ENCODE results near the gene GANAB. TPM values are rescaled to one million over a fixed set of nuclear protein-coding genes. Genes with fewer than 3 reads are reported as not detected.
"Not testable (repeated sequence)": the region's sequence is repeated elsewhere in the genome, so short reads cannot be mapped to it uniquely, and the experiment has no call there.

Gene GANAB
- total RNA-seq, 1 donor from 2014 or later, result 99.7 TPM

DNA sequence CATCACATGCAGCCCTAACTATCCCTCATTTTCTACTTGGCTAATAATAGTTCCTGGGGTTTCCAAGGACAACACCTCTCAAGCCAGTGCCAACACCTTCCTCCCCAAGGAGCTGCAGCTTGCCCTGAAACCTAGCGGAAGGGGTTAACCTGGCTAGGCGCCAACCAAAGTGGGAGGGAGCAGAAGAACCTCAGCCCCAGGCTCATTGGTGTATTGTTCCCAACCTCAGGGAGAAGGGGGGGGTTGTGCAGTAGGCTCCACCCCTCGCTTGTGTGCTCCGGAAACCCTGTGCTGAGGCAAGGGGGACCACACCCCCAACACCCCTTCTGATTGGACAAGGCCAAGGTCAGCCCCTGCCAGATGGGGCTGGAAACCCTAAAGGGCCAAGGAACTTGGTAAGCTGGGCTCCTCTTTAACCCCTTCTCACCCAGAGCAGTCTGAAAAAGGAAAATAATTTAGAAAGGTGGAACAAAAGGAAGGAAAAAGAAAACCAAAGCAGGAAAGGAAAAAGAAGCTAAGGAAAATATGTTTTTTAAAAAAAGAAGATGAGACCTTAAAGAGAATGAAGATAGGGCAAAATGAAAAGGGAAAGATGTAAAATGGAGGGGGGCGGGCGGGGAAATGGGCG, 47.2 kb downstream of the GANAB start:
- H3K9ac ChIP-seq (ENCODE audit: low read depth in 1 of 3, low read length in 3 of 3), result peak overlapping the region in 2 of 3 donors; percentile 16 to 62

GRCh38 chr11:62595124-62595523, 51.3 kb downstream of the GANAB start:
- Histone ChIP-seq H3K4me3 (ENCODE audit: low read length in 3 of 3) (no peak overlapping the region), H3K9ac (ENCODE audit: low read depth in 1 of 3, low read length in 3 of 3) (no peak overlapping the region), H3K9me3 (ENCODE audit: control insufficient read depth in 3 of 3, low read length in 3 of 3) (no peaks in the 10 kb centered on the region), H3K4me1 (ENCODE audit: control insufficient read depth in 3 of 3, insufficient read depth in 3 of 3, low read length in 3 of 3) (peaks cover 36 to 42% (median 42%) of the 10 kb centered on the region in 3 donors), H3K27me3 (ENCODE audit: control insufficient read depth in 3 of 3, insufficient read depth in 3 of 3, low read length in 3 of 3) (no peaks in the 10 kb centered on the region), H3K36me3 (ENCODE audit: control insufficient read depth in 3 of 3, insufficient read depth in 3 of 3, low read length in 3 of 3) (peaks cover 46 to 49% (median 48%) of the 10 kb centered on the region in 3 donors), H3K27ac (ENCODE audit: low read depth, low read length) (no peak overlapping the region)

More for the DNA sequence above, 47.2 kb downstream of the GANAB start:
- Histone ChIP-seq H3K27ac (ENCODE audit: low read depth, low read length) (peak overlapping the region; percentile 88), H3K4me1 (ENCODE audit: control insufficient read depth in 3 of 3, insufficient read depth in 3 of 3, low read length in 3 of 3) (peaks cover 33 to 46% (median 35%) of the 10 kb centered on the region in 3 donors), H3K9me3 (ENCODE audit: control insufficient read depth in 3 of 3, low read length in 3 of 3) (no peaks in the 10 kb centered on the region), H3K36me3 (ENCODE audit: control insufficient read depth in 3 of 3, insufficient read depth in 3 of 3, low read length in 3 of 3) (peaks cover 39 to 43% (median 41%) of the 10 kb centered on the region in 3 donors), H3K4me3 (ENCODE audit: low read length in 3 of 3) (peak overlapping the region in 2 of 3 donors; percentile 35 to 86), H3K27me3 (ENCODE audit: control insufficient read depth in 3 of 3, insufficient read depth in 3 of 3, low read length in 3 of 3) (no peaks in the 10 kb centered on the region)

GRCh38 chr11:62593434-62594044, 52.9 kb downstream of the GANAB start:
- H3K27ac ChIP-seq (ENCODE audit: low read depth, low read length), result no peak overlapping the region

GRCh38 chr11:62592989-62593421, 53.4 kb downstream of the GANAB start:
- no peak overlapping the region for H3K4me3 ChIP-seq (ENCODE audit: low read length in 3 of 3)
- peak overlapping the region; percentile 95 for H3K27ac ChIP-seq (ENCODE audit: low read depth, low read length)
- peaks cover 43 to 49% (median 47%) of the 10 kb centered on the region in 3 donors for H3K36me3 ChIP-seq (ENCODE audit: control insufficient read depth in 3 of 3, insufficient read depth in 3 of 3, low read length in 3 of 3)
- peak overlapping the region in 2 of 3 donors; percentile 83 to 90 for H3K9ac ChIP-seq (ENCODE audit: low read depth in 1 of 3, low read length in 3 of 3)
- no peaks in the 10 kb centered on the region for H3K9me3 ChIP-seq (ENCODE audit: control insufficient read depth in 3 of 3, low read length in 3 of 3)
- no peaks in the 10 kb centered on the region for H3K27me3 ChIP-seq (ENCODE audit: control insufficient read depth in 3 of 3, insufficient read depth in 3 of 3, low read length in 3 of 3)
- H3K4me1 ChIP-seq (ENCODE audit: control insufficient read depth in 3 of 3, insufficient read depth in 3 of 3, low read length in 3 of 3), result peaks cover 26 to 36% (median 28%) of the 10 kb centered on the region in 3 donors

More at GRCh38 chr11:62593434-62594044, 52.9 kb downstream of the GANAB start:
- Histone ChIP-seq H3K27me3 (ENCODE audit: control insufficient read depth in 3 of 3, insufficient read depth in 3 of 3, low read length in 3 of 3) (no peaks in the 10 kb centered on the region), H3K4me3 (ENCODE audit: low read length in 3 of 3) (no peak overlapping the region), H3K36me3 (ENCODE audit: control insufficient read depth in 3 of 3, insufficient read depth in 3 of 3, low read length in 3 of 3) (peaks cover 44 to 50% (median 44%) of the 10 kb centered on the region in 3 donors), H3K9me3 (ENCODE audit: control insufficient read depth in 3 of 3, low read length in 3 of 3) (no peaks in the 10 kb centered on the region), H3K9ac (ENCODE audit: low read depth in 1 of 3, low read length in 3 of 3) (peak overlapping the region in 1 of 3 donors; percentile 83), H3K4me1 (ENCODE audit: control insufficient read depth in 3 of 3, insufficient read depth in 3 of 3, low read length in 3 of 3) (peaks cover 26 to 36% (median 32%) of the 10 kb centered on the region in 3 donors)

- Histone ChIP-seq H3K4me3 (ENCODE audit: low read length in 3 of 3) (peak overlapping the region; percentile 73 to 89 (median 77)), H3K36me3 (ENCODE audit: control insufficient read depth in 3 of 3, insufficient read depth in 3 of 3, low read length in 3 of 3) (peaks cover 40 to 48% (median 46%) of the 10 kb centered on the region in 3 donors), H3K9me3 (ENCODE audit: control insufficient read depth in 3 of 3, low read length in 3 of 3) (no peaks in the 10 kb centered on the region), H3K27ac (ENCODE audit: low read depth, low read length) (peak overlapping the region; percentile 95), H3K4me1 (ENCODE audit: control insufficient read depth in 3 of 3, insufficient read depth in 3 of 3, low read length in 3 of 3) (peaks cover 26 to 36% (median 26%) of the 10 kb centered on the region in 3 donors), H3K27me3 (ENCODE audit: control insufficient read depth in 3 of 3, insufficient read depth in 3 of 3, low read length in 3 of 3) (no peaks in the 10 kb centered on the region), H3K9ac (ENCODE audit: low read depth in 1 of 3, low read length in 3 of 3) (peak overlapping the region; percentile 83 to 90 (median 90))
These were observed 54.1 kb downstream of the GANAB start for GRCh38 chr11:62592146-62592815.

GRCh38 chr11:62591448-62592145, 54.8 kb downstream of the GANAB start, which contains the start of gene TUT1:
TUT1 (minus strand) TSS chr11:62591523; CDS start chr11:62591485, 38 bp downstream.
- H3K27ac ChIP-seq (ENCODE audit: low read depth, low read length), result peak within 1 kb of the TSS; percentile 95
- H3K36me3 ChIP-seq (ENCODE audit: control insufficient read depth in 3 of 3, insufficient read depth in 3 of 3, low read length in 3 of 3), result peaks cover 40 to 45% (median 42%) of the 10 kb centered on the region in 3 donors
- H3K27me3 ChIP-seq (ENCODE audit: control insufficient read depth in 3 of 3, insufficient read depth in 3 of 3, low read length in 3 of 3), result no peaks in the 10 kb centered on the region
- peak within 1 kb of the TSS; percentile 91 to 94 (median 93) for H3K9ac ChIP-seq (ENCODE audit: low read depth in 1 of 3, low read length in 3 of 3)
- no peaks in the 10 kb centered on the region for H3K9me3 ChIP-seq (ENCODE audit: control insufficient read depth in 3 of 3, low read length in 3 of 3)
- peaks cover 26 to 36% (median 26%) of the 10 kb centered on the region in 3 donors for H3K4me1 ChIP-seq (ENCODE audit: control insufficient read depth in 3 of 3, insufficient read depth in 3 of 3, low read length in 3 of 3)
- H3K4me3 ChIP-seq (ENCODE audit: low read length in 3 of 3), result peak within 1 kb of the TSS; percentile 81 to 97 (median 89)

DNA sequence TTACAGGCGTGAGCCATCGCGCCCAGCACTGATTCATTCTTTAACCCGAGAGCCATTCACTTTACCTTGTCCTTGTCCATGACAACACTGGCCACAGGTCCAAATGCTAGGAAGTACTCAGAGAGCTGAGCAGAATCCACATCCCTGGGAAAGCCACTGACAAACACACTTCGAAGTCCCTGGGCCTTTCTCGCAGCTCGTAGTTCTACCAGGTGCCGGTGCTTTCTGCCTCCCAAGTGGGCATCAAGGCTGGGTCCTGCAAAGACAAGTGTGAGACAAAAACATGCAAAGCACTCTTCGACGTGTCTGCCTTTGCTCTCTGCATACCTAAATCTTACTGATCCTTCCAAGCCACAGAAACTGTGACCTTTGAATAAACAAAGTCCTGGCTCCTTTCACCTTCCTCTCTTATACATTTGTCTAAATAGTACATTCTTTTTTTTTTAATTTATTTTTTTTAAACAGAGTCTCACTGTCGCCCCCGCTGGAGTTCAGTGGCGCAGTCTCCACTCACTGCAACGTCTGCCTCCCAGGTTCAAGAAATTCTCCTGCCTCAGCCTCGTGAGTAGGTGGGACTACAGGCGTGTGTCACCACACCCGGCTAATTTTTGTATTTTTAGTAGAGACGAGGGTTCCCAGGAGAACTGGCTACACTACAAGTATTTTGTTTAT, 57.3 kb downstream of the GANAB start:
- Histone ChIP-seq H3K9ac (ENCODE audit: low read depth in 1 of 3, low read length in 3 of 3) (no peak overlapping the region), H3K27ac (ENCODE audit: low read depth, low read length) (no peak overlapping the region), H3K27me3 (ENCODE audit: control insufficient read depth in 3 of 3, insufficient read depth in 3 of 3, low read length in 3 of 3) (no peaks in the 10 kb centered on the region), H3K9me3 (ENCODE audit: control insufficient read depth in 3 of 3, low read length in 3 of 3) (no peaks in the 10 kb centered on the region), H3K4me1 (ENCODE audit: control insufficient read depth in 3 of 3, insufficient read depth in 3 of 3, low read length in 3 of 3) (peaks cover 26 to 36% (median 26%) of the 10 kb centered on the region in 3 donors), H3K4me3 (ENCODE audit: low read length in 3 of 3) (no peak overlapping the region), H3K36me3 (ENCODE audit: control insufficient read depth in 3 of 3, insufficient read depth in 3 of 3, low read length in 3 of 3) (peaks cover 26 to 32% (median 27%) of the 10 kb centered on the region in 3 donors)

GRCh38 chr11:62585356-62585755, 61.1 kb downstream of the GANAB start:
- peaks cover 11 to 17% (median 14%) of the 10 kb centered on the region in 3 donors for H3K4me1 ChIP-seq (ENCODE audit: control insufficient read depth in 3 of 3, insufficient read depth in 3 of 3, low read length in 3 of 3)
- peaks cover 24 to 41% (median 35%) of the 10 kb centered on the region in 3 donors for H3K36me3 ChIP-seq (ENCODE audit: control insufficient read depth in 3 of 3, insufficient read depth in 3 of 3, low read length in 3 of 3)
- not testable (repeated sequence) for H3K27ac ChIP-seq (ENCODE audit: low read depth, low read length); H3K27me3 ChIP-seq (ENCODE audit: control insufficient read depth in 3 of 3, insufficient read depth in 3 of 3, low read length in 3 of 3); H3K9me3 ChIP-seq (ENCODE audit: control insufficient read depth in 3 of 3, low read length in 3 of 3); H3K4me3 ChIP-seq (ENCODE audit: low read length in 3 of 3)
- peak overlapping the region in 1 of 3 donors; percentile 33 for H3K9ac ChIP-seq (ENCODE audit: low read depth in 1 of 3, low read length in 3 of 3)

GRCh38 chr11:62581735-62582134, 64.7 kb downstream of the GANAB start:
- H3K4me1 ChIP-seq (ENCODE audit: control insufficient read depth in 3 of 3, insufficient read depth in 3 of 3, low read length in 3 of 3), result peaks cover 7 to 10% (median 10%) of the 10 kb centered on the region in 3 donors
- H3K9me3 ChIP-seq (ENCODE audit: control insufficient read depth in 3 of 3, low read length in 3 of 3); H3K4me3 ChIP-seq (ENCODE audit: low read length in 3 of 3); H3K27me3 ChIP-seq (ENCODE audit: control insufficient read depth in 3 of 3, insufficient read depth in 3 of 3, low read length in 3 of 3); H3K27ac ChIP-seq (ENCODE audit: low read depth, low read length): not testable (repeated sequence)
- H3K9ac ChIP-seq (ENCODE audit: low read depth in 1 of 3, low read length in 3 of 3), result peak overlapping the region in 1 of 3 donors; percentile 19
- H3K36me3 ChIP-seq (ENCODE audit: control insufficient read depth in 3 of 3, insufficient read depth in 3 of 3, low read length in 3 of 3), result peaks cover 22 to 42% (median 37%) of the 10 kb centered on the region in 3 donors
